Neural progenitor cell (in vitro differentiated cells): ENCODE results near the gene PCED1A. TPM values are rescaled to one million over a fixed set of nuclear protein-coding genes. Genes with fewer than 3 reads are reported as not detected.
A peak's percentile ranks its signal among the peaks of the same experiment; 100 is the strongest.

ENCODE experiments used
- DNase-seq: peaks from one replicate; pipeline ENCODE4 v3.0.0-alpha.2; 2016; ENCODE audit warnings: low spot score
- H2AFZ ChIP-seq: fragments of 200-600 bp; sonication (generic); replicated peaks from 2 replicates; pipeline ENCODE4 v1.6.1; 2016; ENCODE audit warnings: antibody characterized with exemption
- H3F3A ChIP-seq: fragments of 200-600 bp; sonication (generic); 2 replicates; pipeline ENCODE4 v1.6.1; 2016; ENCODE audit warnings: antibody characterized with exemption, low read depth
- H3K27ac ChIP-seq: fragments of 200-600 bp; sonication (generic); 2 replicates; pipeline ENCODE4 v1.5.1; 2016; ENCODE audit warnings: mild to moderate bottlenecking
- H3K27me3 ChIP-seq: fragments of 200-600 bp; sonication (generic); 2 replicates; pipeline ENCODE4 v1.6.1; 2016; ENCODE audit warnings: mild to moderate bottlenecking, moderate library complexity
- H3K36me3 ChIP-seq: fragments of 200-600 bp; sonication (generic); 2 replicates; pipeline ENCODE4 v1.5.1; 2016
- H3K4me1 ChIP-seq: fragments of 200-600 bp; sonication (generic); 2 replicates; pipeline ENCODE4 v1.6.1; 2016; ENCODE audit warnings: mixed run types
- H3K4me2 ChIP-seq: fragments of 200-600 bp; sonication (generic); 2 replicates; pipeline ENCODE4 v1.6.1; 2016
- H3K4me3 ChIP-seq: fragments of 200-600 bp; sonication (generic); 2 replicates; pipeline ENCODE4 v1.5.1; 2016
- H3K79me2 ChIP-seq: fragments of 200-600 bp; sonication (generic); 2 replicates; pipeline ENCODE4 v1.6.1; 2016; ENCODE audit warnings: low read depth
- H3K9ac ChIP-seq: fragments of 200-600 bp; sonication (generic); 2 replicates; pipeline ENCODE4 v1.6.1; 2016
- H3K9me3 ChIP-seq: fragments of 200-600 bp; sonication (generic); 2 replicates; pipeline ENCODE4 v1.5.1; 2016; ENCODE audit warnings: low read depth
- H4K20me1 ChIP-seq: fragments of 200-600 bp; sonication (generic); 2 replicates; pipeline ENCODE4 v1.6.1; 2016; ENCODE audit warnings: low read depth
- H3K27ac Mint-ChIP-seq: 3 replicates; pipeline ENCODE4 v1.8.0; 2021; ENCODE audit warnings: mixed read lengths
- H3K27me3 Mint-ChIP-seq: 2 replicates; pipeline ENCODE4 v1.8.0; 2022; ENCODE audit warnings: low read depth, mild to moderate bottlenecking, inconsistent platforms, moderate library complexity, mixed read lengths; ENCODE audit not compliant: insufficient read depth
- H3K36me3 Mint-ChIP-seq: 3 replicates; pipeline ENCODE4 v1.8.0; 2021; ENCODE audit warnings: mixed read lengths
- H3K4me1 Mint-ChIP-seq: 3 replicates; pipeline ENCODE4 v1.8.0; 2021; ENCODE audit warnings: mixed read lengths
- H3K4me3 Mint-ChIP-seq: 3 replicates; pipeline ENCODE4 v1.8.0; 2021; ENCODE audit warnings: mild to moderate bottlenecking, moderate library complexity, mixed read lengths
- H3K9me3 Mint-ChIP-seq: 3 replicates; pipeline ENCODE4 v1.8.0; 2020; ENCODE audit warnings: mixed read lengths
- CTCF ChIP-seq: fragments of 200-600 bp; sonication (generic); IDR thresholded peaks from 2 replicates; pipeline ENCODE4 v1.5.1; 2017; ENCODE audit warnings: antibody characterized with exemption, mild to moderate bottlenecking
- EZH2 ChIP-seq: fragments of 200-600 bp; sonication (generic); IDR thresholded peaks from 2 replicates; pipeline ENCODE4 v1.6.1; 2017; ENCODE audit warnings: antibody characterized with exemption, mild to moderate bottlenecking, moderate library complexity
- EZH2phosphoT487 ChIP-seq: fragments of 200-600 bp; sonication (generic); IDR thresholded peaks from 2 replicates; pipeline ENCODE4 v1.6.1; 2017; ENCODE audit warnings: antibody characterized with exemption
- total RNA-seq: library from RNA; depleted of rRNA; stranded (reverse); fragments of >200 nt; gene quantifications from 2 replicates; pipeline ENCODE4 v1.2.3, GENCODE V29; 2015; ENCODE audit warnings: low replicate concordance

The PCED1A gene
- total RNA-seq, 1 donor from 2014 or later: 14.6 TPM

- H3K4me1 Mint-ChIP-seq: peaks cover 13% of the 10 kb centered on the region
- Histone ChIP-seq H2AFZ (peak overlapping the region; percentile 98), H3K4me2 (peak overlapping the region; percentile 88), H3K9me3 (no peaks in the 10 kb centered on the region), H3K36me3 (no peaks in the 10 kb centered on the region), H3K4me3 (peak overlapping the region; percentile 78), H3F3A (no peaks in the 10 kb centered on the region), H3K79me2 (peaks cover 6% of the 10 kb centered on the region), H3K4me1 (peaks cover 6% of the 10 kb centered on the region), H3K27me3 (no peaks in the 10 kb centered on the region), H3K27ac (no peak overlapping the region), H3K9ac (peak overlapping the region; percentile 59), H4K20me1 (no peaks in the 10 kb centered on the region)
- peaks cover 15% of the 10 kb centered on the region for H3K36me3 Mint-ChIP-seq
- no peaks in the 10 kb centered on the region for H3K9me3 Mint-ChIP-seq
- TF ChIP-seq EZH2phosphoT487 (peak; percentile 16), CTCF (no peak)
- H3K27me3 Mint-ChIP-seq: peaks cover 6% of the 10 kb centered on the region
- H3K4me3 Mint-ChIP-seq: peak overlapping the region; percentile 90
- peak; percentile 55 for DNase-seq
- no peak overlapping the region for H3K27ac Mint-ChIP-seq
Observed at GRCh38 chr20:2840967-2841531, 594 bp upstream of the PCED1A start.

- H3F3A ChIP-seq: no peaks in the 10 kb centered on the region
- Mint-ChIP-seq H3K36me3 (peaks cover 22% of the 10 kb centered on the region), H3K27me3 (peaks cover 6% of the 10 kb centered on the region), H3K4me1 (peaks cover 13% of the 10 kb centered on the region), H3K9me3 (no peaks in the 10 kb centered on the region), H3K27ac (peak overlapping the region; percentile 5), H3K4me3 (peak overlapping the region; percentile 85)
- peak overlapping the region; percentile 98 for H2AFZ ChIP-seq
- H3K4me3 ChIP-seq: peak overlapping the region; percentile 78
- H3K9ac ChIP-seq: no peak overlapping the region
- H3K36me3 ChIP-seq: no peaks in the 10 kb centered on the region
- no peaks in the 10 kb centered on the region for H4K20me1 ChIP-seq
- no peaks in the 10 kb centered on the region for H3K9me3 ChIP-seq
- DNase-seq: no peak
- peaks cover 6% of the 10 kb centered on the region for H3K79me2 ChIP-seq
- H3K27me3 ChIP-seq: no peaks in the 10 kb centered on the region
- peak overlapping the region; percentile 88 for H3K4me2 ChIP-seq
- H3K27ac ChIP-seq: no peak overlapping the region
- H3K4me1 ChIP-seq: peaks cover 6% of the 10 kb centered on the region
- TF ChIP-seq CTCF (no peak), EZH2phosphoT487 (no peak), EZH2 (no peak)
Observed at GRCh38 chr20:2839732-2840137, 720 bp downstream of the PCED1A start.

GRCh38 chr20:2838847-2839671 is 1.4 kb downstream of the PCED1A start:
- peaks cover 6% of the 10 kb centered on the region for H3K27me3 Mint-ChIP-seq
- H3K9me3 Mint-ChIP-seq: no peaks in the 10 kb centered on the region
- H3K4me1 Mint-ChIP-seq: peaks cover 13% of the 10 kb centered on the region
- Histone ChIP-seq H3K4me1 (peaks cover 6% of the 10 kb centered on the region), H3K36me3 (no peaks in the 10 kb centered on the region), H2AFZ (no peak overlapping the region), H3K27ac (no peak overlapping the region), H3K27me3 (no peaks in the 10 kb centered on the region), H3F3A (no peaks in the 10 kb centered on the region), H3K79me2 (peaks cover 6% of the 10 kb centered on the region), H3K9me3 (no peaks in the 10 kb centered on the region), H3K4me3 (no peak overlapping the region), H3K4me2 (peak overlapping the region; percentile 88), H3K9ac (no peak overlapping the region), H4K20me1 (no peaks in the 10 kb centered on the region)
- peaks cover 25% of the 10 kb centered on the region for H3K36me3 Mint-ChIP-seq
- peak overlapping the region; percentile 5 for H3K27ac Mint-ChIP-seq
- DNase-seq: no peak
- peak overlapping the region; percentile 85 for H3K4me3 Mint-ChIP-seq
- no peak for TF ChIP-seq EZH2
- no peak for TF ChIP-seq CTCF
- no peak for TF ChIP-seq EZH2phosphoT487
